GM12875 (cell line): ENCODE data around the gene FGR.

Source experiments
- H3K4me3 ChIP-seq: one replicate; pipeline ENCODE4 v1.5.1; 2011; ENCODE audit warnings: low read depth, low read length, control low read depth
- CTCF ChIP-seq: IDR thresholded peaks from 2 replicates; pipeline ENCODE4 v1.5.1; 2011; ENCODE audit warnings: low read depth, mild to moderate bottlenecking, control low read depth, inconsistent platforms, low read length, moderate library complexity, borderline replicate concordance; ENCODE audit not compliant: insufficient read depth

FGR gene

GRCh38 chr1:27605796-27606707 lies 28.9 kb downstream of the FGR start:
- no peak overlapping the region for H3K4me3 ChIP-seq
- TF ChIP-seq CTCF = peak; percentile 74

GRCh38 chr1:27605300-27605766 lies 29.7 kb downstream of the FGR start:
- no peak for TF ChIP-seq CTCF
- H3K4me3 ChIP-seq = no peak overlapping the region

- no peak for TF ChIP-seq CTCF
- peak overlapping the region; percentile 80 for H3K4me3 ChIP-seq
Measured at GRCh38 chr1:27604579-27605299, 30.2 kb downstream of the FGR start.

DNA sequence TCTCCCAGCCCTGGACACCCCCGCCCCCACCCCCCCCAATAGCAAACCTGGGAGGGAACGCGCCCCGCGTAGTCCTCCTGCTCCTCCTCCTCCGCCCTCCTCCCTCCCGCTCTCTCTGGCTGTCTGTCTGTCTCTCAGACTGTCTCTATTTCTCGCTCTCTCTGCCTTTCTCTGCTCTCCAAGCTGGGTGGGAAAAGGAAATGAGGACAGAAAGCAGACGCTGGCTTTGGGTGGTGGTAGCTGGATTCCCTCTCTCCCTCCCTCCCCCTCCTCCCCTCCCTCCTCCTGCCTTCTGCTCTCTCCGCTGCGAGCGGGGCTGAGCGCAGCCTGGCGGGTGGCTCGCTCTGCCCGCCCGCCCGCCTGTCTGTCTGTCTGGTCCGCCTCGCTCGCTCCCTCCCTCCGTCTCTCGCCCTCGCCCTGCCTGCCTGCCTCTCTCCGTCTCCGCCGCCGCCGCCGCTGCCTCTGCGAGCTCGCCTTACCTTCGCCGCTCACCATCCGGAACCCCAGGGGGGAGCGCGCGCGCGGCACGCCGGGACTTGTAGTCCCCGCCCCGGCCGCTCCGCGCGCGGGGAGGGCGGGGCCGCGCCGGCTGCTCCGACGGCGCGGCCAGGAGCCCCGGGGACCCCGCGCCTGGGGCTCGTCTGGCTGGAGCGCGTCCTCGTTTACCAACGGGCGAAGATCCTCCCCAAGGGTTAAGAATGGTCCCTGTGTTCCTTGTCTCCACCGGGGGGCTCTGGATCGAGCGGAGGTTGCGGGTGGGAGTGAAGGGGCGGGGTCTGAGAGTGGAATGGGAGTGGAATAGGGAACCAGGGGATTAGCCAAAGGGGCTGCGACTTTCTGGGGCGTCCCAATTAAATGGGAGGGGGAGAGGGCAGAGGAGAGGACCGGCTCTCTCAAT lies 31.1 kb downstream of the FGR start, which contains the start of gene AHDC1:
Gene AHDC1, minus strand, starts transcription at position 464 of the 898 bp plus-strand sequence. CDS start 52,029 bp downstream, outside the sequence.
- H3K4me3 ChIP-seq = peak within 1 kb of the TSS; percentile 80
- TF ChIP-seq CTCF = no peak

DNA sequence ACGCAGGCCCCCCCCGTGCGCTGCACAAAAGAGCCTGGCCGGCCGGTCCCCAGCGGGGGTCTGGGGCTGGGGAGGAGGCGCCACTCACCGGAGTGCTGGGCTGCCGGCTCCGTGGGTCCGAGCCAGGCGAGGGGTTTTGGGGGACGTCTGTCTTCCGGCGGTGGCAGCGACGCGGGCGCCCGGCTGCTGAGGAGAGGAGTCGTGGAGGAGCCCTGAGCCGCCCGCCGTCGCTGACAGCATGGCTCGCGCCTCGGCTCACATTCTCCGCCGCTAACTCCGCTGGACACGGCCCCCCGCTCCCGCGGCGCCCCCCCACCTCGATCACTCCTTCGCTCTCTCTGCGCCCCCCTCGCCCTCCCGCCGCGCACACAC lies 31.7 kb downstream of the FGR start:
- peak overlapping the region; percentile 80 for H3K4me3 ChIP-seq
- no peak for TF ChIP-seq CTCF

- peak overlapping the region; percentile 80 for H3K4me3 ChIP-seq
- TF ChIP-seq CTCF = no peak
Measured at GRCh38 chr1:27602462-27603308, 32.3 kb downstream of the FGR start.
